GM18858 (cell line): Measurements from ENCODE around the gene BRSK2.
A peak's percentile ranks its signal among the peaks of the same experiment; 100 is the strongest.

Experiments used
- ATAC-seq: cut with Tn5 transposase; IDR thresholded peaks from one replicate; pipeline ENCODE4 v1.9.1; 2021; ENCODE audit not compliant: unreplicated experiment

BRSK2 gene

GRCh38 chr11:1373536-1374214, 16.1 kb upstream of the BRSK2 start:
- no peak for ATAC-seq

- no peak for ATAC-seq
Observed at GRCh38 chr11:1375161-1375954, 14.4 kb upstream of the BRSK2 start.

- no peak for ATAC-seq
Observed at GRCh38 chr11:1375955-1376258, 13.8 kb upstream of the BRSK2 start.

- no peak for ATAC-seq
Observed at GRCh38 chr11:1377231-1377780, 12.4 kb upstream of the BRSK2 start.

- no peak for ATAC-seq
Observed at GRCh38 chr11:1381793-1382425, 7.8 kb upstream of the BRSK2 start.

GRCh38 chr11:1382429-1382828, 7.3 kb upstream of the BRSK2 start:
- no peak for ATAC-seq

- ATAC-seq: no peak
Observed at GRCh38 chr11:1382831-1383607, 6.7 kb upstream of the BRSK2 start.

GRCh38 chr11:1384199-1384970, 5.3 kb upstream of the BRSK2 start:
- no peak for ATAC-seq

GRCh38 chr11:1387521-1387920, 2.2 kb upstream of the BRSK2 start:
- ATAC-seq: no peak

- no peak for ATAC-seq
Observed at GRCh38 chr11:1387961-1388762, 1.6 kb upstream of the BRSK2 start.

GRCh38 chr11:1388763-1389102, 1.0 kb upstream of the BRSK2 start:
- ATAC-seq: no peak

- peak; percentile 87 for ATAC-seq
Observed at GRCh38 chr11:1389103-1389931, 417 bp upstream of the BRSK2 start.

- no peak for ATAC-seq
Observed at GRCh38 chr11:1390569-1391164, 933 bp downstream of the BRSK2 start.

GRCh38 chr11:1391165-1392075, 1.7 kb downstream of the BRSK2 start:
- no peak for ATAC-seq

- ATAC-seq: no peak
Observed at GRCh38 chr11:1392111-1392510, 2.4 kb downstream of the BRSK2 start.

- ATAC-seq: no peak
Observed at GRCh38 chr11:1392561-1392960, 2.8 kb downstream of the BRSK2 start.

GRCh38 chr11:1393038-1393710, 3.4 kb downstream of the BRSK2 start:
- ATAC-seq: no peak
